IMR-90 (cell line): ENCODE results near the gene GLRX3. TPM values are rescaled to one million over a fixed set of nuclear protein-coding genes. Genes with fewer than 3 reads are reported as not detected.

Experiments used
- ATAC-seq: fragments of 200-7000 bp; cut with Tn5 transposase; 2 replicates; pipeline ENCODE4 v1.9.1; 2020; ENCODE audit warnings: low read depth, mild to moderate bottlenecking, moderate library complexity
- BruUV-seq: library from RNA; stranded (reverse); fragments of 400-500 nt; replicated peaks from 2 replicates; lab custom pipeline; 2021; lab: Mats Ljungman, UMichigan
- CTCF ChIA-PET: fragments of 300-600 bp; formaldehyde crosslinking; extraction: SDS; loops from one replicate; lab custom pipeline; 2021; ENCODE audit warnings: antibody characterized with exemption; lab: Yijun Ruan, JAX
- POLR2A ChIA-PET: fragments of 300-600 bp; sonication (Branson Sonifier 250); formaldehyde crosslinking; loops from one replicate; lab custom pipeline; 2022; ENCODE audit warnings: antibody characterized with exemption; ENCODE audit not compliant: unreplicated experiment; lab: Charles Lee
- DNase-seq: peaks from one replicate; pipeline ENCODE4 v3.0.0; 2013
- H2AFZ ChIP-seq: replicated peaks from 2 replicates; pipeline ENCODE3; 2013; ENCODE audit warnings: low read length, mild to moderate bottlenecking; ENCODE audit not compliant: poor library complexity
- H2AK5ac ChIP-seq: 2 replicates; pipeline ENCODE4 v1.6.1; 2013; ENCODE audit warnings: low read depth, low read length, inconsistent platforms
- H2AK9ac ChIP-seq: replicated peaks from 2 replicates; pipeline ENCODE3; 2013; ENCODE audit warnings: mild to moderate bottlenecking, low read depth, low read length, moderate library complexity; ENCODE audit not compliant: poor library complexity
- H2BK120ac ChIP-seq: 2 replicates; pipeline ENCODE4 v1.6.1; 2013; ENCODE audit warnings: low read depth, low read length, inconsistent platforms
- H2BK15ac ChIP-seq: 3 replicates; pipeline ENCODE4 v1.6.1; 2013; ENCODE audit warnings: low read depth, low read length, inconsistent platforms
- H2BK20ac ChIP-seq: 2 replicates; pipeline ENCODE4 v1.6.1; 2013; ENCODE audit warnings: low read depth, mild to moderate bottlenecking, inconsistent platforms, low read length, moderate library complexity
- H2BK5ac ChIP-seq: 2 replicates; pipeline ENCODE4 v1.6.1; 2013; ENCODE audit warnings: mild to moderate bottlenecking, low read depth, low read length, inconsistent platforms; ENCODE audit not compliant: poor library complexity, severe bottlenecking
- H3K14ac ChIP-seq: replicated peaks from 2 replicates; pipeline ENCODE4 v1.6.1; 2013; ENCODE audit warnings: low read depth, low read length, inconsistent platforms
- H3K18ac ChIP-seq: 2 replicates; pipeline ENCODE4 v1.6.1; 2013; ENCODE audit warnings: low read depth, low read length, control low read depth
- H3K23ac ChIP-seq: 2 replicates; pipeline ENCODE4 v1.6.1; 2013; ENCODE audit warnings: low read depth, low read length, inconsistent platforms
- H3K27ac ChIP-seq: 2 replicates; pipeline ENCODE4 v1.5.1; 2013; ENCODE audit warnings: mild to moderate bottlenecking, control low read depth, low read length; ENCODE audit not compliant: insufficient read depth
- H3K27me3 ChIP-seq: 2 replicates; pipeline ENCODE4 v1.6.1; 2013; ENCODE audit warnings: low read length; ENCODE audit not compliant: control insufficient read depth, insufficient read depth
- H3K36me3 ChIP-seq: 2 replicates; pipeline ENCODE4 v1.6.1; 2013; ENCODE audit warnings: low read length, mixed read lengths; ENCODE audit not compliant: control insufficient read depth, insufficient read depth
- H3K4ac ChIP-seq: 2 replicates; pipeline ENCODE4 v1.6.1; 2013; ENCODE audit warnings: low read depth, low read length, inconsistent platforms
- H3K4me1 ChIP-seq: 2 replicates; pipeline ENCODE4 v1.6.1; 2013; ENCODE audit warnings: low read length, mixed read lengths; ENCODE audit not compliant: control insufficient read depth, insufficient read depth
- H3K4me2 ChIP-seq: 2 replicates; pipeline ENCODE4 v1.6.1; 2013; ENCODE audit warnings: low read depth, mild to moderate bottlenecking, control low read depth, low read length, moderate library complexity
- H3K4me3 ChIP-seq: 2 replicates; pipeline ENCODE4 v1.5.1; 2013; ENCODE audit warnings: low read depth, mild to moderate bottlenecking, control low read depth, low read length, moderate library complexity; ENCODE audit not compliant: insufficient read depth
- H3K56ac ChIP-seq: 2 replicates; pipeline ENCODE4 v1.6.1; 2013; ENCODE audit warnings: low read length, inconsistent platforms; ENCODE audit not compliant: insufficient read depth; ENCODE audit errors: extremely low read depth
- H3K79me1 ChIP-seq, 2 experiments: 2 replicates each; pipeline ENCODE4 v1.6.1; 2013; ENCODE audit warnings: low read length in 2 of 2, inconsistent platforms in 1 of 2, low read depth in 1 of 2
- H3K9ac ChIP-seq: 2 replicates; pipeline ENCODE4 v1.6.1; 2013; ENCODE audit warnings: low read depth, low read length, control low read depth
- H3K9me1 ChIP-seq: 2 replicates; pipeline ENCODE4 v1.6.1; 2013; ENCODE audit warnings: low read length, inconsistent platforms; ENCODE audit not compliant: insufficient read depth
- H3K9me3 ChIP-seq: 2 replicates; pipeline ENCODE4 v1.6.1; 2013; ENCODE audit warnings: low read length; ENCODE audit not compliant: control insufficient read depth, insufficient read depth
- H4K20me1 ChIP-seq: 2 replicates; pipeline ENCODE4 v1.6.1; 2013; ENCODE audit warnings: low read length, inconsistent platforms; ENCODE audit not compliant: insufficient read depth
- H4K5ac ChIP-seq: 2 replicates; pipeline ENCODE4 v1.6.1; 2013; ENCODE audit warnings: mild to moderate bottlenecking, low read depth, low read length, control low read depth
- H4K8ac ChIP-seq, 2 experiments: 2 replicates each; pipeline ENCODE4 v1.6.1; 2013; ENCODE audit warnings: low read depth in 2 of 2, low read length in 2 of 2, control low read depth in 1 of 2, inconsistent platforms in 1 of 2
- H4K91ac ChIP-seq: 2 replicates; pipeline ENCODE4 v1.6.1; 2013; ENCODE audit warnings: low read depth, low read length, inconsistent platforms; ENCODE audit not compliant: insufficient read depth
- BHLHE40 ChIP-seq: fragments of 150-350 bp; IDR thresholded peaks from 2 replicates; pipeline ENCODE4 v1.6.1; 2016; ENCODE audit warnings: mild to moderate bottlenecking, low read depth, low read length
- CHD1 ChIP-seq: IDR thresholded peaks from 2 replicates; pipeline ENCODE4 v1.6.1; 2012; ENCODE audit warnings: low read depth, low read length, improper control_type of control experiment
- CTCF ChIP-seq: conservative IDR thresholded peaks from 2 replicates; pipeline ENCODE4 v1.5.1; 2012; ENCODE audit warnings: mild to moderate bottlenecking, low read depth, low read length, improper control_type of control experiment
- FOS ChIP-seq: fragments of 150-350 bp; IDR thresholded peaks from 2 replicates; pipeline ENCODE4 v1.6.1; 2016; ENCODE audit warnings: low read depth, low read length
- MAZ ChIP-seq: IDR thresholded peaks from 2 replicates; pipeline ENCODE4 v1.6.1; 2012; ENCODE audit warnings: low read depth, mild to moderate bottlenecking, low read length, improper control_type of control experiment, moderate library complexity, borderline replicate concordance
- NFE2L2 ChIP-seq: fragments of 150-350 bp; IDR thresholded peaks from 2 replicates; pipeline ENCODE4 v1.6.1; 2016; ENCODE audit warnings: low read depth, mild to moderate bottlenecking, low read length
- POLR2A ChIP-seq: IDR thresholded peaks from 2 replicates; pipeline ENCODE4 v1.6.1; 2012; ENCODE audit warnings: mild to moderate bottlenecking, low read depth, low read length
- RAD21 ChIP-seq: IDR thresholded peaks from 2 replicates; pipeline ENCODE4 v1.6.1; 2012; ENCODE audit warnings: low read length, improper control_type of control experiment
- RFX5 ChIP-seq: IDR thresholded peaks from 2 replicates; pipeline ENCODE4 v1.8.0; 2012; ENCODE audit warnings: low read depth, mild to moderate bottlenecking, low read length, moderate library complexity
- SMC3 ChIP-seq: fragments of 150-350 bp; IDR thresholded peaks from 2 replicates; pipeline ENCODE4 v1.6.1; 2016; ENCODE audit warnings: low read depth, mild to moderate bottlenecking, antibody characterized with exemption, low read length, moderate library complexity
- USF2 ChIP-seq: fragments of 150-350 bp; IDR thresholded peaks from 2 replicates; pipeline ENCODE4 v1.6.1; 2017; ENCODE audit warnings: mild to moderate bottlenecking, antibody characterized with exemption, low read length, low read depth
- WGBS, 2 experiments: methylation state at CpG; one replicate each; pipeline versions ENCODE4 v1.1.5 to v1.1.7; 2013; ENCODE audit warnings: missing lambda C conversion rate in 2 of 2; ENCODE audit not compliant: insufficient read length in 1 of 2; ENCODE audit errors: extremely low coverage in 2 of 2; 5-methylcytosine and 5-hydroxymethylcytosine counted together
- dilution Hi-C: fragments of 300-500 bp; cut with HindIII; formaldehyde crosslinking; loops from one replicate; pipeline ENCODE4 v1.14.3; 2018; ENCODE audit warnings: low sequenced_read_pairs; ENCODE audit not compliant: unreplicated experiment
- in situ Hi-C: fragments of 300-500 bp; cut with MboI; formaldehyde crosslinking; loops from 3 replicates; pipeline ENCODE4 v1.14.3; 2019; ENCODE audit warnings: low sequenced_read_pairs, inconsistent platforms, mixed read lengths
- intact Hi-C: fragments of 100-400 bp; cut with micrococcal nuclease; formaldehyde crosslinking; loops from 2 replicates; pipeline ENCODE4 v1.10.0; 2022
- polyA plus RNA-seq, 3 experiments: library from polyadenylated mRNA; depleted of rRNA; stranded (reverse); fragments of >200 nt; gene quantifications; 2 replicates each; pipeline ENCODE4 v1.2.3, GENCODE V29; 2012; ENCODE audit warnings: low replicate concordance in 1 of 3
- total RNA-seq: library from RNA; depleted of rRNA; stranded (reverse); fragments of >200 nt; gene quantifications from 2 replicates; pipeline ENCODE4 v1.2.3, GENCODE V29; 2012

GLRX3 gene
- total and polyA plus RNA-seq, 2 of the 4 experiments (the other 2 are of a cell fraction), result 78.7 to 81.7 TPM

- TF ChIP-seq CTCF, result no peak
- peak; percentile 38; the same call in 1 of the 2 replicates for TF ChIP-seq FOS
- no peak; the same call in 1 of the 2 replicates for TF ChIP-seq POLR2A
These were observed 24.9 kb upstream of the GLRX3 start (continued) for GRCh38 chr10:130111113-130111851.

- H3K79me1 ChIP-seq, result peaks cover 7 to 33% of the 10 kb centered on the region in 2 experiments
- peak overlapping the region; percentile 71 for H3K4me3 ChIP-seq
- H3K27me3 ChIP-seq, result no peaks in the 10 kb centered on the region
- H3K9me3 ChIP-seq, result no peaks in the 10 kb centered on the region
- H3K9me1 ChIP-seq, result peaks cover 6% of the 10 kb centered on the region
- dilution Hi-C loops, result no loop called here
- no peak overlapping the region for H3K56ac ChIP-seq
- H2BK15ac ChIP-seq, result no peak overlapping the region
- BruUV-seq, result no TSS peak
- H2AFZ ChIP-seq, result peak overlapping the region; percentile 100
- intact Hi-C loops, result loop anchor here (1.0 to 5.0 kb wide), 4 partner anchors 24 to 645 kb away; partner anchors contain the start of genes GLRX3 and MGMT
- H3K4me2 ChIP-seq, result peak overlapping the region; percentile 32
- H3K4ac ChIP-seq, result no peak overlapping the region
- CTCF ChIA-PET, result interaction anchor here (2.5 kb wide), 1 partner anchor 16 kb away, joined by 10 read pairs; no protein-coding TSS in a partner anchor
- 0 out of 2 replicates have a peak overlapping the region, but pooled peaks have one; percentile 17 for H2AK5ac ChIP-seq
- H3K4me1 ChIP-seq, result no peaks in the 10 kb centered on the region
- peak overlapping the region; percentile 65 to 77 for H4K8ac ChIP-seq
- in situ Hi-C loops, result no loop called here
- no peaks in the 10 kb centered on the region for H3K36me3 ChIP-seq
- DNase-seq, result no peak
- H2BK20ac ChIP-seq, result no peak overlapping the region
- peak overlapping the region; percentile 60 for H3K14ac ChIP-seq
- H2AK9ac ChIP-seq, result no peak overlapping the region
- no peak overlapping the region for H4K91ac ChIP-seq
- no peak overlapping the region for H3K18ac ChIP-seq
- no peak overlapping the region; the same call in 1 of the 2 replicates for H4K5ac ChIP-seq
- H3K9ac ChIP-seq, result peak overlapping the region; percentile 50
- H3K23ac ChIP-seq, result peak overlapping the region; percentile 33
- ATAC-seq, result no peak
- no peak overlapping the region for H2BK5ac ChIP-seq
- 64% methylated on average over 4 of the region's 6 CpGs; no CpG with 5 or more reads in 1 of the 2 experiments for WGBS, 2 experiments
- H4K20me1 ChIP-seq, result no peaks in the 10 kb centered on the region
- H3K27ac ChIP-seq, result peak overlapping the region; percentile 53
- POLR2A ChIA-PET, result no interaction called here
- no peak overlapping the region for H2BK120ac ChIP-seq
- no peak for TF ChIP-seq NFE2L2
- TF ChIP-seq RAD21, result no peak
- no peak for TF ChIP-seq FOS
- no peak for TF ChIP-seq MAZ
- no peak for TF ChIP-seq RFX5
- TF ChIP-seq USF2, result no peak
- TF ChIP-seq CTCF, result no peak
- no peak for TF ChIP-seq CHD1
- TF ChIP-seq SMC3, result no peak
- no peak for TF ChIP-seq BHLHE40
These were observed 24.4 kb upstream of the GLRX3 start for GRCh38 chr10:130111852-130112180.
